Hindlimb muscle (tissue), 1 donor: ENCODE data around the gene SPDYE18. TPM values are rescaled to one million over a fixed set of nuclear protein-coding genes. Genes with fewer than 3 reads are reported as not detected.
"Not testable (repeated sequence)": the region's sequence is repeated elsewhere in the genome, so short reads cannot be mapped to it uniquely, and the experiment has no call there.

Experiments
- DNase-seq: peaks from one replicate; pipeline ENCODE4 v3.0.0-alpha.2; 2013
- polyA plus RNA-seq: library from polyadenylated mRNA; unstranded; fragments of 120-200 nt; gene quantifications from one replicate; pipeline ENCODE4 v1.2.1, GENCODE V29; 2013; ENCODE audit not compliant: insufficient read length

The SPDYE18 gene
- polyA plus RNA-seq, 1 donor: 0.34 TPM

DNA sequence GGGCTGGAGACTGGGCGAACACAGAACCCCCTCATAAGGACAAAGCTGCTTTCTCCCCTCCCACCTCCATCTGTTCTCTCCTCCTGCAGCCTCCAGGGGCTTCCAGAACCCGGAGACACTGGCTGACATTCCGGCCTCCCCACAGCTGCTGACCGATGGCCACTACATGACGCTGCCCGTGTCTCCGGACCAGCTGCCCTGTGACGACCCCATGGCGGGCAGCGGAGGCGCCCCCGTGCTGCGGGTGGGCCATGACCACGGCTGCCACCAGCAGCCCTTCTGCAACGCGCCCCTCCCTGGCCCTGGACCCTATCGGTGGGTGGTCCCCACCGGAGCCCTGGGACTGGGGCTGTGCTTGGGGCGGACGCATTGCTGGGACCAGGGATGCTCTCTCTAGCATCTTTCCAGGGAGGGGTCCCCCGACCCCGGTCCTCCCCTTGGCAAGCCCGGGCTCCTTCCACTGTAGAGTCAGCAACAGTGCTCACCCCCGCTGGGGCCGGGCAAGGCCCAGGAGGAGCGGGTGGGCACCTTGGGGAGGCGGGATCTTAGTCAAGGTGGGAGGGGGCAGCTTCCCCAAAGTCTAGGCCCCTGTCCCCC is 56.8 kb downstream of the SPDYE18 start:
- DNase-seq: not testable (repeated sequence)

DNA sequence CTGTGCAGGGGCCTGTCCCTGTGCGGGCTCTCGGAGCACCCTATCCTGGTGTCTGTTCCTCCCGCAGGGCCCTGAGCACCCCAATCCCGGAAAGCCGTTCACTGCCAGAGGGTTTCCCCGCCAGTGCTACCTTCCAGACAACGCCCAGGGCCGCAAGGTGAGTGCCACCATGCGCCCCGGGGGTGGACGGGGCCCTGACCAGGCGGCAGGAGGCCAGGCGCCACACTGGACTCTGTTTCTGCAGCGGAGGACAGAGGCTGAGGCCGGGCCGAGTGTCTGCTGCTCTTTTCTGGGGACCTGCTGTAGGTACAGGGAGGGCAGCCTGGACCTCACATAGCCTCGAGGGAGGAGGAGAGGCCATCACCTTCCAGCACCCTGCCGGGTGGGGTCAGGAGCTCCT is 58.2 kb downstream of the SPDYE18 start:
- not testable (repeated sequence) for DNase-seq

- DNase-seq: not testable (repeated sequence)
These were observed 59.1 kb downstream of the SPDYE18 start for GRCh38 chr7:77003241-77003640.

DNA sequence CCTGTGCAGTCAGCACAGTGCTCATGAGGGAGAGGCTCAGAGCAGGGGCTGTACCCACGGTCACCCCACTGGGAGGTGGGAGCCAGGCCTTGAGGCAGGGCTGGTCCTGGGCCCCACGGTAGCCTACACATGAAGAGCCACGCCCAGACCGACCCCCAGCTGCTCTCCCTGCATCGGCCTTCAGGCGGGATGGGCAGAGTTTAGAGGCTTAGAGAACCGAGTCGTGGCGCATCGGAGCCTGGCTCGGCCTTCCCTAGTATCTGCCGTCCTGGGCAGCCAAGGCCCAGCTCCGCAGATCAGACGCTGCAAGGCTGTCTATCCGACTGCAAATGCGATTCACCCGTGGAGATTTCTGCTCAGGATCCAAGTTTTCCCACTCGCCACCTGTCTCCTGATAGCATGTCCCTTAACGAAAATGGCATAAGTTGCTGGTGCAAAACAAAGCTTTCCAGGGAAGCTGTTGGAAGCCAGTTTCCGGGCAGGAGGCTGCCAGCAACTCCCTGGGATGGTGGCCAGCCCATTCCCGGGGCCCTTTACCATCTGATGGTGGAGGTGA is 59.6 kb downstream of the SPDYE18 start:
- not testable (repeated sequence) for DNase-seq

GRCh38 chr7:77002104-77002503 is 60.3 kb downstream of the SPDYE18 start:
- DNase-seq: not testable (repeated sequence)

Other genes starting within 250 kb of the SPDYE18 start
- gene SPDYE17, start 30.2 kb downstream of the SPDYE18 start, polyA plus RNA-seq: not detected
- gene CCDC146, start 60.1 kb upstream of the SPDYE18 start, polyA plus RNA-seq: 7.6 TPM
- gene FGL2, start 137.3 kb upstream of the SPDYE18 start, polyA plus RNA-seq: 22.2 TPM